NCI-H2227 (cell line): ENCODE data around the gene ZFP92.

ENCODE experiments used
- DNase-seq: peaks from one replicate; lab custom pipeline; 2025; ENCODE audit not compliant: unreplicated experiment; lab: John Stamatoyannopoulos, UW

ZFP92 gene

GRCh38 chrX:153454901-153455550 is 43.8 kb downstream of the ZFP92 start:
- no peak for DNase-seq

GRCh38 chrX:153455571-153455970 is 44.3 kb downstream of the ZFP92 start:
- DNase-seq, result no peak

GRCh38 chrX:153456161-153456560 is 44.9 kb downstream of the ZFP92 start:
- DNase-seq, result no peak

GRCh38 chrX:153456704-153457103 is 45.4 kb downstream of the ZFP92 start:
- DNase-seq, result no peak

GRCh38 chrX:153457136-153457825 is 46.0 kb downstream of the ZFP92 start:
- DNase-seq, result no peak

GRCh38 chrX:153457827-153458466 is 46.7 kb downstream of the ZFP92 start:
- no peak for DNase-seq

GRCh38 chrX:153458476-153458875 is 47.2 kb downstream of the ZFP92 start:
- no peak for DNase-seq

- DNase-seq, result no peak
Measured at GRCh38 chrX:153459986-153460385, 48.7 kb downstream of the ZFP92 start.

GRCh38 chrX:153460826-153461225 is 49.6 kb downstream of the ZFP92 start:
- DNase-seq, result peak; percentile 70
